Psoas muscle (tissue), 8 donors: ENCODE results near the gene AREG. TPM values are rescaled to one million over a fixed set of nuclear protein-coding genes. Genes with fewer than 3 reads are reported as not detected.

Experiments
- ATAC-seq, 4 donors: fragments of 200-7000 bp; cut with Tn5 transposase; one replicate each; pipeline ENCODE4 v1.9.1; 2020; ENCODE audit warnings: moderate library complexity in 3 of 4, mild to moderate bottlenecking in 2 of 4
- DNase-seq, 2 donors: peaks; one replicate each; pipeline ENCODE4 v3.0.0-alpha.2; 2020
- H3K27ac ChIP-seq: fragments of 200-600 bp; one replicate; pipeline ENCODE4 v1.8.0; 2022
- H3K27me3 ChIP-seq, 3 donors: fragments of 200-600 bp in 1 of 3; one replicate each; pipeline versions ENCODE4 v1.6.1 to v1.8.0; 2013 to 2022; ENCODE audit warnings: low read length in 2 of 3, mild to moderate bottlenecking in 2 of 3, moderate library complexity in 1 of 3; ENCODE audit not compliant: insufficient read depth in 3 of 3
- H3K36me3 ChIP-seq, 2 donors: fragments of 200-600 bp in 1 of 2; one replicate each; pipeline versions ENCODE4 v1.6.1 to v1.8.0; 2013 to 2022; ENCODE audit warnings: low read depth in 1 of 2, mild to moderate bottlenecking in 1 of 2, moderate library complexity in 1 of 2; ENCODE audit not compliant: insufficient read depth in 1 of 2
- H3K4me1 ChIP-seq: fragments of 200-600 bp; one replicate; pipeline ENCODE4 v1.8.0; 2022
- H3K4me3 ChIP-seq: fragments of 200-600 bp; one replicate; pipeline ENCODE4 v1.8.0; 2022; ENCODE audit warnings: mild to moderate bottlenecking
- H3K9me3 ChIP-seq: fragments of 200-600 bp; one replicate; pipeline ENCODE4 v1.8.0; 2022
- CTCF ChIP-seq: fragments of 200-600 bp; IDR thresholded peaks from one replicate; pipeline ENCODE4 v1.8.0; 2022; ENCODE audit warnings: antibody characterized with exemption
- WGBS, 3 donors: extraction: QIAGEN DNeasy Blood & Tissue Kit; methylation state at CpG; one replicate each; pipeline versions ENCODE4 v1.1.6 to v1.1.7; 2013; 5-methylcytosine and 5-hydroxymethylcytosine counted together
- intact Hi-C, 2 donors: fragments of 100-400 bp; cut with DNase I; formaldehyde crosslinking; loops; one replicate each; pipeline versions ENCODE4 v1.11.0 to v1.14.2; 2022
- polyA plus RNA-seq, 3 donors: library from polyadenylated mRNA; stranded (reverse); fragments of 200-250 nt; gene quantifications; one replicate each; pipeline ENCODE4 v1.2.3, GENCODE V29; 2013
- total RNA-seq, 4 donors: library from RNA; stranded (reverse); fragmentation: NEBNext Ultra II Directional in 2 of 4; extraction: Animal tissue kit (Norgen Biotek cat#: 25700) in 2 of 4; gene quantifications; one replicate each; pipeline versions ENCODE4 v1.2.1 to v1.2.4, GENCODE V29; 2021 to 2023
- donor health status: healthy with polysubstance abuse.
- donor health status: DM: no; HTN: no; CAD: no; lungs with moderate emphysema.
- donor health status: Bipolar disorder and iron deficiency.
- donor health status: healthy.
- donor health status: DM: yes; HTN: yes; CAD: no.
- donor health status: DM: no; HTN: no; CAD: no.
- donor health status: DM: no; HTN: no; CAD: no.
- donor health status: DM: yes; HTN: yes; CAD: no.

The AREG gene
- total and polyA plus RNA-seq, 7 donors: 0.25 to 1.3 (median 0.75) TPM; not detected in 1

- H3K4me3 ChIP-seq: no peak overlapping the region
- ATAC-seq (no peak), DNase-seq (no peak)
- intact Hi-C loops: no loop called here
- no peak overlapping the region for H3K27ac ChIP-seq
- no peaks in the 10 kb centered on the region for H3K4me1 ChIP-seq
- no peaks in the 10 kb centered on the region for H3K9me3 ChIP-seq
- WGBS, 3 donors: 91 to 99% (median 94%) methylated on average over 2 of the region's 2 CpGs
- H3K36me3 ChIP-seq: no peaks in the 10 kb centered on the region
- peaks cover 0 to 5% (median 2%) of the 10 kb centered on the region in 3 donors for H3K27me3 ChIP-seq
- TF ChIP-seq CTCF: no peak
Observed at GRCh38 chr4:74486905-74487304, 42.0 kb downstream of the AREG start.

- Histone ChIP-seq H3K4me3 (no peak overlapping the region), H3K4me1 (no peaks in the 10 kb centered on the region), H3K9me3 (no peaks in the 10 kb centered on the region), H3K27ac (no peak overlapping the region), H3K27me3 (peaks cover 0 to 5% (median 2%) of the 10 kb centered on the region in 3 donors), H3K36me3 (no peaks in the 10 kb centered on the region)
- no peak for DNase-seq
- WGBS, 3 donors: 31 to 63% (median 36%) methylated on average over 1 of the region's 1 CpG
- intact Hi-C loops: no loop called here
- no peak for TF ChIP-seq CTCF
- no peak for ATAC-seq
Observed at GRCh38 chr4:74487771-74488170, 42.8 kb downstream of the AREG start.

- H3K36me3 ChIP-seq: no peaks in the 10 kb centered on the region
- H3K4me3 ChIP-seq: no peak overlapping the region
- ATAC-seq: no peak
- no peaks in the 10 kb centered on the region for H3K27me3 ChIP-seq
- H3K27ac ChIP-seq: no peak overlapping the region
- no peaks in the 10 kb centered on the region for H3K9me3 ChIP-seq
- H3K4me1 ChIP-seq: no peaks in the 10 kb centered on the region
- WGBS, 3 donors: 90 to 95% (median 94%) methylated on average over 1 of the region's 1 CpG
- no peak for TF ChIP-seq CTCF
- no peak for DNase-seq
- intact Hi-C loops: no loop called here
Observed at GRCh38 chr4:74490736-74491135, 45.8 kb downstream of the AREG start.

- H3K4me1 ChIP-seq: no peaks in the 10 kb centered on the region
- no peak for ATAC-seq
- no peak overlapping the region for H3K27ac ChIP-seq
- intact Hi-C loops: no loop called here
- TF ChIP-seq CTCF: no peak
- no peaks in the 10 kb centered on the region for H3K36me3 ChIP-seq
- DNase-seq: no peak
- no peaks in the 10 kb centered on the region for H3K9me3 ChIP-seq
- no peak overlapping the region for H3K4me3 ChIP-seq
- H3K27me3 ChIP-seq: no peaks in the 10 kb centered on the region
- WGBS, 3 donors: 88 to 90% (median 89%) methylated on average over 4 of the region's 4 CpGs
Observed at GRCh38 chr4:74499986-74500781, 55.2 kb downstream of the AREG start.

GRCh38 chr4:74501579-74501978 lies 56.6 kb downstream of the AREG start:
- Histone ChIP-seq H3K36me3 (no peaks in the 10 kb centered on the region), H3K4me1 (no peaks in the 10 kb centered on the region), H3K4me3 (no peak overlapping the region), H3K9me3 (no peaks in the 10 kb centered on the region), H3K27ac (no peak overlapping the region), H3K27me3 (no peaks in the 10 kb centered on the region)
- intact Hi-C loops: no loop called here
- no peak for TF ChIP-seq CTCF
- DNase-seq (no peak), ATAC-seq (no peak)
- WGBS, 3 donors: 87 to 93% (median 89%) methylated on average over 1 of the region's 1 CpG
